ENCODE measurements around the gene HHIP.

DNA sequence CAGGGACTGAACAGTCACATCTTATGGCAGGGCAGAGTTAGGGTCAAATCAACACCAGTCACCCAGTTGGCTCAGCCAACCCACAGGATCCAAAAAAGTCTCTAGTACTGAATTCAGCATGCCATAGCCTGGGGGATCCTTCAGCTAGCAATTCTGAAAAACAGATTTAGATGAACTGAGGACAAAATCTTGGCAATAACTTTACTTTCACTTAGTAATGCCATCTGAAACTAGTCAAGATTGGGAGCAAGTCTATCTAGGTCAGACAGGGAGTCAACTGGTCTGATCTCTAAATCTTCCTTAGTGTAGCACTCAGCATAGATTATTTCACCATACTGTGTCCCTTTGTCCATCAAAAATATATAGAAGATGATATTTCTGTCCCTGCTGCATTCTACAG lies 76.0 kb downstream of the HHIP start:
- no peak for TF ChIP-seq EZH2 (IDR thresholded peaks at IDR 0.05; ENCODE audit: low read length, missing control alignments)
- TF ChIP-seq CTCF (conservative IDR thresholded peaks at IDR 0.05 in 1 of 2, IDR thresholded peaks at IDR 0.05 in 1 of 2; ENCODE audit: low read depth in 1 of 2, low read length in 2 of 2): no peak
